Neural cell (in vitro differentiated cells): Measurements from ENCODE around the gene CNKSR2. TPM values are rescaled to one million over a fixed set of nuclear protein-coding genes. Genes with fewer than 3 reads are reported as not detected.

Source experiments
- H2AFZ ChIP-seq: fragments of 200-600, 300-800 bp; sonication (generic), shearing (Covaris generic); 2 replicates; pipeline ENCODE4 v1.6.0; 2014; ENCODE audit warnings: low read depth, mild to moderate bottlenecking, antibody characterized with exemption, low read length, moderate library complexity
- H3F3A ChIP-seq: fragments of 200-600 bp; shearing (Covaris generic); 2 replicates; pipeline ENCODE4 v1.6.1; 2016; ENCODE audit warnings: mild to moderate bottlenecking, moderate library complexity, mixed read lengths, antibody characterized with exemption, low read length; ENCODE audit not compliant: insufficient read depth, poor library complexity, severe bottlenecking
- H3K27ac ChIP-seq: fragments of 200-600, 300-800 bp; sonication (generic), shearing (Covaris generic); 2 replicates; pipeline ENCODE4 v1.5.1; 2014; ENCODE audit warnings: mild to moderate bottlenecking, low read length, moderate library complexity
- H3K27me3 ChIP-seq: fragments of 300-800, 200-600 bp; sonication (generic), shearing (Covaris generic); 2 replicates; pipeline ENCODE4 v1.6.0; 2014; ENCODE audit warnings: mild to moderate bottlenecking, low read depth, low read length, moderate library complexity; ENCODE audit not compliant: insufficient read depth
- H3K36me3 ChIP-seq: fragments of 300-800, 200-600 bp; sonication (generic), shearing (Covaris generic); 2 replicates; pipeline ENCODE4 v1.5.1; 2014; ENCODE audit warnings: mild to moderate bottlenecking, antibody characterized with exemption, low read length, moderate library complexity; ENCODE audit not compliant: insufficient read depth
- H3K4me2 ChIP-seq: fragments of 300-800, 200-600 bp; sonication (generic), shearing (Covaris generic); 2 replicates; pipeline ENCODE4 v1.6.0; 2014; ENCODE audit warnings: mild to moderate bottlenecking, low read length
- H3K4me3 ChIP-seq: fragments of 300-800, 200-600 bp; sonication (generic), shearing (Covaris generic); 2 replicates; pipeline ENCODE4 v1.5.1; 2014; ENCODE audit warnings: mild to moderate bottlenecking, low read length, moderate library complexity
- H3K79me2 ChIP-seq: fragments of 200-600 bp; shearing (Covaris generic); replicated peaks from 2 replicates; pipeline ENCODE4 v1.6.0; 2014; ENCODE audit warnings: mild to moderate bottlenecking, low read length, moderate library complexity; ENCODE audit not compliant: insufficient read depth
- H3K9ac ChIP-seq: fragments of 300-800, 200-600 bp; sonication (generic), shearing (Covaris generic); 2 replicates; pipeline ENCODE4 v1.6.1; 2016; ENCODE audit warnings: mild to moderate bottlenecking, low read length, mixed read lengths
- H3K9me2 ChIP-seq: fragments of 200-600 bp; shearing (Covaris generic); 2 replicates; pipeline ENCODE4 v1.6.1; 2016; ENCODE audit warnings: mild to moderate bottlenecking, low read length, mixed read lengths; ENCODE audit not compliant: insufficient read depth
- H3K9me3 ChIP-seq: fragments of 200-600, 300-800 bp; sonication (generic), shearing (Covaris generic); 2 replicates; pipeline ENCODE4 v1.6.1; 2016; ENCODE audit warnings: mild to moderate bottlenecking, mixed run types, low read length, moderate library complexity, mixed read lengths
- H4K20me1 ChIP-seq: fragments of 200-600 bp; shearing (Covaris generic); 2 replicates; pipeline ENCODE4 v1.6.1; 2016; ENCODE audit warnings: mild to moderate bottlenecking, mixed run types; ENCODE audit not compliant: insufficient read depth
- EP300 ChIP-seq: fragments of 450-650 bp; conservative IDR thresholded peaks from 2 replicates; pipeline ENCODE4 v1.6.1; 2014; ENCODE audit warnings: antibody characterized with exemption, mild to moderate bottlenecking, moderate library complexity; ENCODE audit not compliant: poor library complexity, severe bottlenecking
- EZH2 ChIP-seq: fragments of 200-600, 300-800 bp; shearing (Covaris generic), sonication (generic); IDR thresholded peaks from 2 replicates; pipeline ENCODE4 v1.6.1; 2014; ENCODE audit warnings: antibody characterized with exemption, low read length, borderline replicate concordance, mild to moderate bottlenecking; ENCODE audit not compliant: insufficient read depth, poor library complexity, severe bottlenecking
- MXI1 ChIP-seq: fragments of 450-650 bp; conservative IDR thresholded peaks from 2 replicates; pipeline ENCODE4 v1.6.1; 2014; ENCODE audit warnings: antibody characterized with exemption, mild to moderate bottlenecking; ENCODE audit not compliant: poor library complexity, severe bottlenecking
- POLR2AphosphoS5 ChIP-seq: IDR thresholded peaks from 2 replicates; pipeline ENCODE4 v1.6.1; 2012
- RAD21 ChIP-seq: fragments of 450-650 bp; conservative IDR thresholded peaks from 2 replicates; pipeline ENCODE4 v1.6.1; 2014; ENCODE audit warnings: antibody characterized with exemption, mild to moderate bottlenecking, moderate library complexity
- SMC3 ChIP-seq: fragments of 450-650 bp; conservative IDR thresholded peaks from 2 replicates; pipeline ENCODE4 v1.6.1; 2014; ENCODE audit warnings: antibody characterized with exemption, mild to moderate bottlenecking, moderate library complexity; ENCODE audit not compliant: poor library complexity
- TAF1 ChIP-seq: IDR thresholded peaks from 2 replicates; pipeline ENCODE4 v1.6.1; 2012; ENCODE audit warnings: low read depth
- polyA plus RNA-seq: library from polyadenylated mRNA; depleted of rRNA; stranded (reverse); fragments of >200 nt; gene quantifications from 2 replicates; pipeline ENCODE4 v1.2.3, GENCODE V29; 2014
- TF ChIP-seq, protein P1 (sequence below): fragments of 450-650 bp; IDR thresholded peaks from 2 replicates; pipeline ENCODE4 v1.5.1; 2014; ENCODE audit warnings: antibody characterized with exemption, mild to moderate bottlenecking, moderate library complexity; ENCODE audit not compliant: poor library complexity, severe bottlenecking
- TF ChIP-seq, protein P2 (sequence below): IDR thresholded peaks from 2 replicates; pipeline ENCODE4 v1.6.1; 2012; ENCODE audit warnings: borderline replicate concordance

The CNKSR2 gene
- polyA plus RNA-seq, 1 donor from 2014 or later: 31.1 TPM

DNA sequence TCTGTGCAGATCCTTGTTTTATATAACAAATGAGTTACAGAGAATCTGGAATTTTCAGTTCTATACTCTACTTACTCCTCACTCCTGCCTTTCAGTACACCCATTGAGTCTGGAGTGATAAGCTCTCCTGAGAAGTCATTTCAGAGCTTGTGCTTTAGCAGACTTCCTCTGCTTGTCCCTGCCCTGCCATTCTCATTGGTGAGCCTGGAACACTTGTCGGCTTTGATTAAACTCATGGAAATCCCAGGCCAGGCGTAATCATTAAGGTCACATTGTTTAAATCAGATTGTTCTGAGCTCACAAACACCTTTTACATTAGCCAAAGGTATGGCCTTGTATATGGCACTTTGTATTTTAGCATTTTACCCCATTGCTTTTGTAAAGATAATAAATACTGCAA, 102.7 kb downstream of the CNKSR2 start:
- no peaks in the 10 kb centered on the region for H3K36me3 ChIP-seq
- H3K79me2 ChIP-seq: no peaks in the 10 kb centered on the region
- no peak overlapping the region for H3K4me3 ChIP-seq
- H3K4me2 ChIP-seq: no peak overlapping the region
- no peaks in the 10 kb centered on the region for H3K27me3 ChIP-seq
- no peaks in the 10 kb centered on the region for H4K20me1 ChIP-seq
- H3K27ac ChIP-seq: no peak overlapping the region
- no peak for TF ChIP-seq POLR2AphosphoS5
- no peak for TF ChIP-seq SMC3
- no peak for TF ChIP-seq TAF1
- no peak for TF ChIP-seq EP300
- TF ChIP-seq, protein P1, sequence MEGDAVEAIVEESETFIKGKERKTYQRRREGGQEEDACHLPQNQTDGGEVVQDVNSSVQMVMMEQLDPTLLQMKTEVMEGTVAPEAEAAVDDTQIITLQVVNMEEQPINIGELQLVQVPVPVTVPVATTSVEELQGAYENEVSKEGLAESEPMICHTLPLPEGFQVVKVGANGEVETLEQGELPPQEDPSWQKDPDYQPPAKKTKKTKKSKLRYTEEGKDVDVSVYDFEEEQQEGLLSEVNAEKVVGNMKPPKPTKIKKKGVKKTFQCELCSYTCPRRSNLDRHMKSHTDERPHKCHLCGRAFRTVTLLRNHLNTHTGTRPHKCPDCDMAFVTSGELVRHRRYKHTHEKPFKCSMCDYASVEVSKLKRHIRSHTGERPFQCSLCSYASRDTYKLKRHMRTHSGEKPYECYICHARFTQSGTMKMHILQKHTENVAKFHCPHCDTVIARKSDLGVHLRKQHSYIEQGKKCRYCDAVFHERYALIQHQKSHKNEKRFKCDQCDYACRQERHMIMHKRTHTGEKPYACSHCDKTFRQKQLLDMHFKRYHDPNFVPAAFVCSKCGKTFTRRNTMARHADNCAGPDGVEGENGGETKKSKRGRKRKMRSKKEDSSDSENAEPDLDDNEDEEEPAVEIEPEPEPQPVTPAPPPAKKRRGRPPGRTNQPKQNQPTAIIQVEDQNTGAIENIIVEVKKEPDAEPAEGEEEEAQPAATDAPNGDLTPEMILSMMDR: no peak
- no peak for TF ChIP-seq EZH2
- no peak for TF ChIP-seq RAD21
- TF ChIP-seq MXI1: no peak
- no peaks in the 10 kb centered on the region for H3K9me2 ChIP-seq
- H3F3A ChIP-seq: no peaks in the 10 kb centered on the region
- no peak overlapping the region for H3K9ac ChIP-seq
- no peaks in the 10 kb centered on the region for H3K9me3 ChIP-seq
- no peak overlapping the region for H2AFZ ChIP-seq

DNA sequence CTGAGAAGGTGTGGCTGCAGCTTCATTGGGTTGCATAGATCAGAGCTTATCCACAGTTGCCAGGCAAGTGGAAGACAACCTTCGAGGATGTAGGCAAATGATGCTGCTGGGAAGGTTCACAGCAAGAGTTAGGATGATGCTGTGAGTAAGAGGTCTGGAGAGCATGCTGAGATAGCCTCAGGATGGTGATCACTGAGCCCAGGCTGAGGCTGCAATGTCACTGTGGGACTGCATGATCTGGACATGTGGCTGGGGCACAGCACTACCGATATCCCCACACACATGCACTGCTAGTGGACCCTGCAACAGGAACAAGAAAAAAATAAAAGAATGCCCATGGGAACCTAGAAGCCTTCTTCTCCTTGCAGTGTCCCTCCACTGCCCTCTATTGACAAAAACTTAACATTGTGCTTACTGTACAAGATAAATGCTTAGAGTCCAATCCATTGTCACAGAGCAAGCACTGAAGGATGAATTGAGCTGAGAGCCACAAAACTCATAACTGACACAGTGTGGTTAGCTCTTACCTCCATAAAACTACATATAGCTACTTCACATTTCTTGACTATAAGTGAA, 105.6 kb downstream of the CNKSR2 start:
- H2AFZ ChIP-seq: no peak overlapping the region
- peak; percentile 42 for TF ChIP-seq SMC3
- TF ChIP-seq POLR2AphosphoS5: no peak
- TF ChIP-seq EP300: no peak
- TF ChIP-seq, protein P1: peak; percentile 53
- peak; percentile 54 for TF ChIP-seq RAD21
- no peak for TF ChIP-seq TAF1
- TF ChIP-seq, protein P2, sequence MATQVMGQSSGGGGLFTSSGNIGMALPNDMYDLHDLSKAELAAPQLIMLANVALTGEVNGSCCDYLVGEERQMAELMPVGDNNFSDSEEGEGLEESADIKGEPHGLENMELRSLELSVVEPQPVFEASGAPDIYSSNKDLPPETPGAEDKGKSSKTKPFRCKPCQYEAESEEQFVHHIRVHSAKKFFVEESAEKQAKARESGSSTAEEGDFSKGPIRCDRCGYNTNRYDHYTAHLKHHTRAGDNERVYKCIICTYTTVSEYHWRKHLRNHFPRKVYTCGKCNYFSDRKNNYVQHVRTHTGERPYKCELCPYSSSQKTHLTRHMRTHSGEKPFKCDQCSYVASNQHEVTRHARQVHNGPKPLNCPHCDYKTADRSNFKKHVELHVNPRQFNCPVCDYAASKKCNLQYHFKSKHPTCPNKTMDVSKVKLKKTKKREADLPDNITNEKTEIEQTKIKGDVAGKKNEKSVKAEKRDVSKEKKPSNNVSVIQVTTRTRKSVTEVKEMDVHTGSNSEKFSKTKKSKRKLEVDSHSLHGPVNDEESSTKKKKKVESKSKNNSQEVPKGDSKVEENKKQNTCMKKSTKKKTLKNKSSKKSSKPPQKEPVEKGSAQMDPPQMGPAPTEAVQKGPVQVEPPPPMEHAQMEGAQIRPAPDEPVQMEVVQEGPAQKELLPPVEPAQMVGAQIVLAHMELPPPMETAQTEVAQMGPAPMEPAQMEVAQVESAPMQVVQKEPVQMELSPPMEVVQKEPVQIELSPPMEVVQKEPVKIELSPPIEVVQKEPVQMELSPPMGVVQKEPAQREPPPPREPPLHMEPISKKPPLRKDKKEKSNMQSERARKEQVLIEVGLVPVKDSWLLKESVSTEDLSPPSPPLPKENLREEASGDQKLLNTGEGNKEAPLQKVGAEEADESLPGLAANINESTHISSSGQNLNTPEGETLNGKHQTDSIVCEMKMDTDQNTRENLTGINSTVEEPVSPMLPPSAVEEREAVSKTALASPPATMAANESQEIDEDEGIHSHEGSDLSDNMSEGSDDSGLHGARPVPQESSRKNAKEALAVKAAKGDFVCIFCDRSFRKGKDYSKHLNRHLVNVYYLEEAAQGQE: no peak
- TF ChIP-seq MXI1: no peak
- TF ChIP-seq EZH2: no peak

More for the DNA sequence above, 105.6 kb downstream of the CNKSR2 start:
- no peaks in the 10 kb centered on the region for H4K20me1 ChIP-seq
- H3K79me2 ChIP-seq: no peaks in the 10 kb centered on the region
- H3K9me3 ChIP-seq: no peaks in the 10 kb centered on the region
- no peaks in the 10 kb centered on the region for H3F3A ChIP-seq
- H3K4me2 ChIP-seq: no peak overlapping the region
- no peak overlapping the region for H3K27ac ChIP-seq
- H3K9me2 ChIP-seq: no peaks in the 10 kb centered on the region
- H3K27me3 ChIP-seq: no peaks in the 10 kb centered on the region
- no peak overlapping the region for H3K9ac ChIP-seq
- no peaks in the 10 kb centered on the region for H3K36me3 ChIP-seq
- H3K4me3 ChIP-seq: no peak overlapping the region
